Breast epithelium (tissue), 3 donors: ENCODE data around the gene ERFL.

Experiments
- POLR2A ChIP-seq: fragments of 450-650 bp; IDR thresholded peaks from one replicate; pipeline ENCODE4 v1.6.1; 2016; ENCODE audit warnings: antibody characterized with exemption, mild to moderate bottlenecking, moderate library complexity
- TF ChIP-seq, protein P1 (sequence below), 3 donors: fragments of 450-650 bp; IDR thresholded peaks; one replicate each; pipeline ENCODE4 v1.5.1; 2016 to 2017; ENCODE audit warnings: antibody characterized with exemption in 3 of 3, mild to moderate bottlenecking in 3 of 3, moderate library complexity in 3 of 3

DNA sequence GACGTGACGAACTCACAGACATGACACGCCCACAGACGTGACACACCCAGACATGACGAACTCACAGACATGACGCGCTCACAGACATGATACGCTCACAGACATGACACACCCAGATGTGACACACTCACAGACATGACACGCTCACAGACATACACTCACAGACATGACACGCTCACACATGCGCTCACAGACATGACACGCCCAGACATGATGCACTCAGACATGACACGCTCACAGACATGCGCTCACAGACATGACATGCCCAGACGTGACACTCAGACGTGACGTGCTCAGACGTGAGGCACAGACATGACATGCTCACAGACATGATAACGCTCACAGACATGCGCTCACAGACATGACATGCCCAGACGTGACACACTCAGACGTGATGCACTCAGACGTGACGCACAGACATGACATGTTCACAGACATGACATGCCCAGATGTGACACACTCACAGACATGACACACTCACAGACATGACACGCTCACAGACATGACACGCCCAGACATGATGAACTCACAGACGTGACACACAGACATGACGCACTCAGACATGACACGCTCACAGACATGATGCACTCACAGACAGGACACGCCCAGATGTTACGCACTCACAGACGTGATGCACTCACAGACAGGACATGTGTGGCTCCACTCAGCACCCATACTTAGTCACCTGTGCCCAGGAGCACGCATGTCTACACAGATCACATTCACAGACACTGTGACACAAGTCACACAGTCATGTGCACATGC is 8.1 kb downstream of the ERFL start:
- TF ChIP-seq POLR2A, result no peak
- TF ChIP-seq, protein P1, sequence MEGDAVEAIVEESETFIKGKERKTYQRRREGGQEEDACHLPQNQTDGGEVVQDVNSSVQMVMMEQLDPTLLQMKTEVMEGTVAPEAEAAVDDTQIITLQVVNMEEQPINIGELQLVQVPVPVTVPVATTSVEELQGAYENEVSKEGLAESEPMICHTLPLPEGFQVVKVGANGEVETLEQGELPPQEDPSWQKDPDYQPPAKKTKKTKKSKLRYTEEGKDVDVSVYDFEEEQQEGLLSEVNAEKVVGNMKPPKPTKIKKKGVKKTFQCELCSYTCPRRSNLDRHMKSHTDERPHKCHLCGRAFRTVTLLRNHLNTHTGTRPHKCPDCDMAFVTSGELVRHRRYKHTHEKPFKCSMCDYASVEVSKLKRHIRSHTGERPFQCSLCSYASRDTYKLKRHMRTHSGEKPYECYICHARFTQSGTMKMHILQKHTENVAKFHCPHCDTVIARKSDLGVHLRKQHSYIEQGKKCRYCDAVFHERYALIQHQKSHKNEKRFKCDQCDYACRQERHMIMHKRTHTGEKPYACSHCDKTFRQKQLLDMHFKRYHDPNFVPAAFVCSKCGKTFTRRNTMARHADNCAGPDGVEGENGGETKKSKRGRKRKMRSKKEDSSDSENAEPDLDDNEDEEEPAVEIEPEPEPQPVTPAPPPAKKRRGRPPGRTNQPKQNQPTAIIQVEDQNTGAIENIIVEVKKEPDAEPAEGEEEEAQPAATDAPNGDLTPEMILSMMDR (IDR thresholded peaks at IDR 0.05), result no peak
